Skeletal muscle cell (primary cell): ENCODE data around the gene ACADSB.

Source experiments
- DNase-seq: peaks from one replicate; pipeline ENCODE4 v3.0.0-alpha.2; 2010; ENCODE audit warnings: low read depth
- H3K4me3 ChIP-seq: 2 replicates; pipeline ENCODE4 v1.5.1; 2011; ENCODE audit warnings: low read depth, mild to moderate bottlenecking, control low read depth, low read length, moderate library complexity

The ACADSB gene

GRCh38 chr10:123034332-123034731 is 25.5 kb downstream of the ACADSB start:
- DNase-seq, result no peak

DNA sequence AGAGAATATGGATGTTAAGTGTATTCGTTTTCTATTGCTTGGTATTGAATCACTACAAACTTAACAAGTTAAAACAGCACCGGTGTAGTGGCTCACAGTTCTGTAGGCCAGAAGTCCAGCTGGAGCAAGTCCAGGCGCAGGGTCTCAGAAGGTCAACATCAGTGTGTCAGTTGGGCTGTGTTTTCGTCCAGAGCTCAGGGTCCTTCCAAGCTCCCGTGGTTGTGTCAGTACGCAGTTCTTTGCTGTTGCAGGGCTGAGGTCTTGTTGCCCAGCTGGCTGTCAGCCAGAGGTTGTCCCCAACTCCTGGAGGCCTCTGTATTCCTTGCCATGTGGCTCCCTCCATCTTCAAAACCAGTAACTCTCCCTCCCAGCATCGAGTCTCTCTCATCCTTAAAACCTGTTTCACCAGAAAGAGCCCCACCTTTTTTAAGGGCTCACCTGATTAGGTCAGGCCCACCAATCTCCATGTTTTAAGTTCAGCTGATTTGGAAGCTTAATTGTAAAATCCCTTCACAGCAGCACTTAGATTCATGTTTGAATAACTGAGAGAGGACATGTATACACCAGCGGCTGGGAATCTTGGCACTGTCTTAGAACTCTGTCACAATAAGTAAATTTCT is 26.8 kb downstream of the ACADSB start:
- no peak for DNase-seq
- H3K4me3 ChIP-seq, result no peak overlapping the region

More at GRCh38 chr10:123034332-123034731, 25.5 kb downstream of the ACADSB start:
- no peak overlapping the region for H3K4me3 ChIP-seq

- DNase-seq, result no peak
- no peak overlapping the region for H3K4me3 ChIP-seq
Observed at GRCh38 chr10:123038782-123039631, 30.2 kb downstream of the ACADSB start.

DNA sequence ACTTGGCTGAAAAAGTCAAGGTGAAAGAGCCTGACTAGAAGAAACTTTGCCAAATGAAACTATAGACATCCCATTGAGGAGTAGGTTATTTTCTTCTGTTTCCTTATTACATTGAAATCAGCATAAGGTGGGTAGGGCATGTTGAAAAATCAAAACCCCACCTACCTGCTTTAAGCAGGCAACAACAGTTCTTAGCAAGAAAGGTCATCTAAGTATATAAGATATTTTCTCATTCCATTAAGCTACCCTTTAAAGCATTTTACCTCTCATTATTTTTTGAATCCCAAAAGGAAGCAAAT is 30.8 kb downstream of the ACADSB start:
- no peak for DNase-seq
- H3K4me3 ChIP-seq, result no peak overlapping the region

DNA sequence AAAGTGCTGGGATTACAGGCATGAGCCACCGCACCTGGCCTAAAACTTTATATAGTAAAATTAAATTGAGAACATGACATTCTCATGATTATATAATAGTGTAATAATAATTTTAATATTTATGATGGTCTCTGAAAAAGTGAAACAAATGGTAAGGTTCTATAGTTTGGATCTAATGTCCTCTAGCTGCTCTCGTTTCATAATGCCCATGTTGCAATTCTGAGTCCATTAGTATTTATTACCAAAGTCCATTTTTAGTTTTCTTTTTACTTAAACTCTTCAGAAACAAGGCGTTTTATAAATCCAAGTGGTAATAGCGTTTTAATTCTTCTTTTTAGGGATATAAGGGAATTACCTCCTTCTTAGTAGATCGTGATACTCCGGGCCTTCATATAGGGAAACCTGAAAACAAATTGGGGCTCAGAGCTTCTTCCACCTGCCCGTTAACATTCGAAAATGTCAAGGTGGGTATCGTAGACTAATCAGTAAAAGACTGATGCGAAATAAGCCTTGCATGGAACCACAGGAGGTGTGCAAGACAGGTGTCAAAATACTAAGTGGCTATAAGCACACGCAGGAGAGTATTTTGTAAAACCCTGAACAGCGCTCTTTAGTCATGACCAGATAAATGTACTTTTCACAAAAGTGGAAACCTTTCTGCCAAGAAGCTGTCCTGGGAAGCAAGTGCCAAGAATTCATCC is 34.1 kb downstream of the ACADSB start:
- no peak for DNase-seq

DNA sequence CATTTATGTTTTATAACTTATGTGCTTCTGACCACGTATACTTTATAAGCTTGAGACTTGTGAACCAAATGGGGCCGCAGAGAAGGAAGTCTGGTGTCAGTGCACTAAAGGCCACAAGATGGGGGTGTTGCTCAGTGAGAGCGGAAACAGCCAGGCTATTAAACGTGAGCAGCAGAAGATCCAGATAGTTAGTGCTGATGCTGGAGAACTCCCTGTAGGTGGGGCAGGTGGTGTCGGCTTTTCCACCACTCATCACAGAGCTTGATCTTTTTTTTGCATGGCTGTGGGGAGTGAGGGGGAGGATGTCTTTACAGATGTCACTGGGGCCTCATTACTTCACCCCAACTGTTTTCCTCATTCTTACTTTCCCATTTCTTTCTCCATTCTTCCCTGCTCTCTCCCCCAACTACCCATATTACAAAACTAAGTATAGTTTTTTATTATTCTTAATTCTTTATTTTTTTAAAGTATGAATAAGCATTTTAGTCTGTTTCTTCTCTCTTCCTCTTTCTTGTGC is 34.7 kb downstream of the ACADSB start:
- peak; percentile 14 for DNase-seq
- no peak overlapping the region for H3K4me3 ChIP-seq

More for the DNA sequence above, 34.1 kb downstream of the ACADSB start:
- no peak overlapping the region for H3K4me3 ChIP-seq

GRCh38 chr10:123044391-123044790 is 35.6 kb downstream of the ACADSB start:
- DNase-seq, result no peak
- H3K4me3 ChIP-seq, result no peak overlapping the region

- no peak for DNase-seq
- no peak overlapping the region for H3K4me3 ChIP-seq
Observed at GRCh38 chr10:123045961-123046731, 37.3 kb downstream of the ACADSB start.

DNA sequence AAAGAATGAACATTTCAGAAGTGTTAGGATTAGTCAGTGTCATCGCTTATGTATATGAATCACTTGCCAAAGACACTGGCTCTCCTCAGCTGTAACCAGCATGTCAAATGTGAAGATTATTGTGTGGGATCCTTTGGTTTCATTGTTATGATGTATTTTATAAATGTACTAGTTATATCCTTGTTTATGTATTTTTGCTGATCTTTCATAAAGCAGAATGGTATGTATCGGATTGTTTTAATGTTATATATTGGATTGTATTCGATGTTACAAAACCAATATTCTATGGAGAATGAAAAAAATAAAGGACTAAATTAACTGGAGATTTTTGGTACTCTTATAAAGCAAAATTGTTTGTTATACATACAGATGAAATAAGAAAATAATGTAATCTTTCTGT is 49.2 kb downstream of the ACADSB start:
- H3K4me3 ChIP-seq, result no peak overlapping the region
- DNase-seq, result no peak

GRCh38 chr10:123061865-123062264 is 53.1 kb downstream of the ACADSB start:
- DNase-seq, result no peak
- H3K4me3 ChIP-seq, result no peak overlapping the region

- no peak overlapping the region for H3K4me3 ChIP-seq
- no peak for DNase-seq
Observed at GRCh38 chr10:123062726-123063125, 53.9 kb downstream of the ACADSB start.

DNA sequence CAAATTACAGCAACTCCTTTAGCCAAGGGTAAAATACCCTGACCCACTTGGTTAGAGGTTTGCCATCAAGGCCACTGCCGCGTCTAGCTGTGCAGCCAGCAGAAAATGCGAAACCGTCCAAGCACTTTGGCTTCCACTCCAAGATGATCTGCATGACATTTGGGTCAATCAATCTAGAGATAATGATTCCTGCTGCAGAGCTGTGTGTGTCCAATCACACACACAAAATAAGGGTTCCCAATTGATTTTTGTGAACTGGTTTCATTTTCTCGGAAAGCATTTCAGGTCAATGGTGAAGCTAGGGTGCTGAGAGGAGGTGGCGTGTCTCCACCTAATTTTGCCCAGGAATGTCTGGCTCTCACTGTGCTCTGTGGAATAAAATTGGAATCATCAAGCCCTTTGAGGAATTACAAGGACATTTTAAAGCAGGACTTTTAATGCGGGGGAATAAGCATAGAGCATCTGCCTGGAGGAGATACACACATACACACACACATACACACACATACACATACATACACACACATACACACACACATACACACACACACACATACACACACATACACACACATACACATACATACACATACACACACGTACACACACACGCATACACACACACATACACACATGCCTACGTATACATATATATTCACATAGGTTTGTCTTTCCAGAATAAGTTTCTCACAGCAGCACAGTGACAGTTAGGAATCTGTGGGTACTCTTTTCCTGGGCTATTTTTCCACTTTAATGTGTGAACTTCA is 59.5 kb downstream of the ACADSB start:
- no peak for DNase-seq
- H3K4me3 ChIP-seq, result no peak overlapping the region

- DNase-seq, result no peak
- no peak overlapping the region for H3K4me3 ChIP-seq
Observed at GRCh38 chr10:123069246-123069986, 60.6 kb downstream of the ACADSB start.

DNA sequence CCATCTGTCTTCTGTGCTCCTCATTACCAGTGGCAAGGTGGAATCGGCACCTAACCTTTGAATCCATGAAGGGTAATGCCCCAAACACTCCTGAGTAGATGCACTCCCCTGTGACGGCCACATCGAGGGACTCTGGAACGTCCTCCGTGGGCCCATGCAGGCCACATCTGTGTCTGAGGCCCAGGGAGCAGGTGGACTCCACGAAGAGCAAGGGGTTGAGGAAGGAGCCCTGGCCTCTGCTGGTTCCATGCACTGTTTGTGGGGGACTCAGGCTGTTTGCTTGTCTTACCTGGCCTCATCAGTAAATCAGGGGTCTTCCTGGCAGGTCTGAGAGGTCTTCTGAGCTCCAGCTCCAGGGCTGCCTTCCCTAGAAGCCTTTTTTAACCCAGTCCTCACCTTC is 64.4 kb downstream of the ACADSB start:
- DNase-seq, result no peak
- no peak overlapping the region for H3K4me3 ChIP-seq

DNA sequence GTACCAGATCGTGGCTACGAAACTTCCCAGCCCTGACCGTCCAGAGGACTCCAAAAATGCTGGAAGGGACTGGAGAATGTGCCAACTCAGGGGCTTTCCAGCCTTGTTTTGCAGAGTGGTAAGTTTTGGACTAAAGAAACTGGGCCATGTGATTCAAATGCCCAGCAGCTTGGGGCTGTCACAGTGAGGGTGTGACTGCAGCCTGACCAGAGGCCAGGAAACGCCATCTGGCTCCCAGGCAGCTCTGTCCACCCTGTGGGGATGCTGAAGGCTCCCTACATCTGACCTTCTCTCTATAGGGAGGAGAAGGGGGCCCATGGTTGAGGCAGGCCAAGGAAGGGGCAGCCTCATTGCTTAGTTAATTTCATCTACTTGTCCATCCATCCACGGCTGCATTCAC is 65.4 kb downstream of the ACADSB start:
- H3K4me3 ChIP-seq, result no peak overlapping the region
- no peak for DNase-seq

GRCh38 chr10:123081896-123082295 is 73.1 kb downstream of the ACADSB start:
- DNase-seq, result no peak

GRCh38 chr10:123083811-123084210 is 75.0 kb downstream of the ACADSB start:
- DNase-seq, result no peak
- H3K4me3 ChIP-seq, result no peak overlapping the region

More at GRCh38 chr10:123081896-123082295, 73.1 kb downstream of the ACADSB start:
- no peak overlapping the region for H3K4me3 ChIP-seq

DNA sequence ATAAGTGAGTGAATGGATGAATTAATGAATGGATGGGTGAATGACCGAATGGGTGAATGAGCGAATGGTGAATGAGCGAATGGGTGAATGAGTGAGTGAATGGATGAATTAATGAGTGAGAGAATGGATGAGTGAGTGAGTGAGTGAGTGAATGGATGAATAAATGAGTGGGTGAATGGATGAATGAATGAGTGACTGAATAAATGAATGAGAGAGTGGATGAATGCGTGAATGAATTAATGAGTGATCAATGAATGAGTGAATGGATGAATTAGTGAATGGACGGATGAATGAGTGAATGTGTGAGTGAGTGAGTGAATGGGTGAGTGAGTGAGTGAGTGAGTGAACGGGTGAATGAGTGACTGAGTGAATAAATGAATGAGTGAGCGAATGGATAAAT is 77.5 kb downstream of the ACADSB start:
- H3K4me3 ChIP-seq, result no peak overlapping the region

More for the DNA sequence above, 77.5 kb downstream of the ACADSB start:
- DNase-seq, result no peak
